Parathyroid adenoma (tissue), 2 donors: Measurements from ENCODE around the gene GPAM.

ENCODE experiments used
- H2AFZ ChIP-seq: fragments of 300-600 bp; sonication (generic); one replicate; pipeline ENCODE4 v1.7.0; 2017; ENCODE audit warnings: antibody characterized with exemption, mild to moderate bottlenecking
- H3K27ac ChIP-seq: fragments of 300-600 bp; sonication (generic); one replicate; pipeline ENCODE4 v1.7.0; 2017
- H3K27me3 ChIP-seq: fragments of 300-600 bp; sonication (generic); one replicate; pipeline ENCODE4 v1.7.0; 2017; ENCODE audit warnings: low read length; ENCODE audit not compliant: control insufficient read depth, insufficient read depth
- H3K36me3 ChIP-seq: fragments of 300-600 bp; sonication (generic); one replicate; pipeline ENCODE4 v1.7.0; 2017; ENCODE audit warnings: low read length; ENCODE audit not compliant: control insufficient read depth, insufficient read depth
- H3K4me1 ChIP-seq: fragments of 300-600 bp; sonication (generic); one replicate; pipeline ENCODE4 v1.7.0; 2017; ENCODE audit warnings: control low read depth
- H3K4me2 ChIP-seq: fragments of 300-600 bp; sonication (generic); one replicate; pipeline ENCODE4 v1.7.0; 2017; ENCODE audit warnings: low read length
- H3K4me3 ChIP-seq: fragments of 300-600 bp; sonication (generic); one replicate; pipeline ENCODE4 v1.7.0; 2017; ENCODE audit warnings: low read depth, low read length
- H3K79me2 ChIP-seq: fragments of 300-600 bp; sonication (generic); one replicate; pipeline ENCODE4 v1.7.0; 2017; ENCODE audit warnings: control low read depth
- H3K9ac ChIP-seq: fragments of 300-600 bp; sonication (generic); one replicate; pipeline ENCODE4 v1.7.0; 2017; ENCODE audit warnings: mild to moderate bottlenecking
- H3K9me3 ChIP-seq: fragments of 300-600 bp; sonication (generic); one replicate; pipeline ENCODE4 v1.7.0; 2017; ENCODE audit warnings: low read length; ENCODE audit not compliant: control insufficient read depth
- CTCF ChIP-seq: fragments of 300-600 bp; sonication (generic); IDR thresholded peaks from one replicate; pipeline ENCODE4 v1.7.0; 2017; ENCODE audit warnings: antibody characterized with exemption, mild to moderate bottlenecking
- donor health status: primary hyperparathyroidism.

GPAM gene

GRCh38 chr10:112175409-112175808 is 8.2 kb downstream of the GPAM start:
- H3K27me3 ChIP-seq, result no peaks in the 10 kb centered on the region
- H3K79me2 ChIP-seq, result no peaks in the 10 kb centered on the region
- H3K4me3 ChIP-seq, result no peak overlapping the region
- no peak overlapping the region for H3K4me2 ChIP-seq
- H3K4me1 ChIP-seq, result no peaks in the 10 kb centered on the region
- no peak overlapping the region for H3K9ac ChIP-seq
- H2AFZ ChIP-seq, result no peak overlapping the region
- TF ChIP-seq CTCF, result no peak
- H3K36me3 ChIP-seq, result no peaks in the 10 kb centered on the region
- H3K27ac ChIP-seq, result no peak overlapping the region
- H3K9me3 ChIP-seq, result no peaks in the 10 kb centered on the region

- Histone ChIP-seq H3K4me3 (no peak overlapping the region), H3K79me2 (no peaks in the 10 kb centered on the region), H3K27me3 (no peaks in the 10 kb centered on the region), H3K9ac (no peak overlapping the region), H3K4me2 (no peak overlapping the region), H3K9me3 (no peaks in the 10 kb centered on the region), H2AFZ (no peak overlapping the region), H3K4me1 (peaks cover 6% of the 10 kb centered on the region), H3K27ac (no peak overlapping the region), H3K36me3 (no peaks in the 10 kb centered on the region)
- TF ChIP-seq CTCF, result no peak
Measured at GRCh38 chr10:112173206-112173605, 10.4 kb downstream of the GPAM start.

- Histone ChIP-seq H3K9ac (no peak overlapping the region), H3K9me3 (no peaks in the 10 kb centered on the region), H3K4me2 (no peak overlapping the region), H3K36me3 (no peaks in the 10 kb centered on the region), H3K79me2 (no peaks in the 10 kb centered on the region), H3K4me3 (no peak overlapping the region), H2AFZ (no peak overlapping the region), H3K4me1 (peaks cover 6% of the 10 kb centered on the region), H3K27ac (no peak overlapping the region), H3K27me3 (no peaks in the 10 kb centered on the region)
- no peak for TF ChIP-seq CTCF
Measured at GRCh38 chr10:112168733-112169132, 14.8 kb downstream of the GPAM start.

- TF ChIP-seq CTCF, result no peak
- no peaks in the 10 kb centered on the region for H3K36me3 ChIP-seq
- no peak overlapping the region for H3K4me3 ChIP-seq
- peaks cover 6% of the 10 kb centered on the region for H3K4me1 ChIP-seq
- H3K79me2 ChIP-seq, result no peaks in the 10 kb centered on the region
- no peaks in the 10 kb centered on the region for H3K9me3 ChIP-seq
- no peak overlapping the region for H3K27ac ChIP-seq
- no peak overlapping the region for H3K4me2 ChIP-seq
- H2AFZ ChIP-seq, result no peak overlapping the region
- H3K27me3 ChIP-seq, result no peaks in the 10 kb centered on the region
- H3K9ac ChIP-seq, result no peak overlapping the region
Measured at GRCh38 chr10:112166800-112167199, 16.8 kb downstream of the GPAM start.

- no peak for TF ChIP-seq CTCF
- Histone ChIP-seq H3K27me3 (no peaks in the 10 kb centered on the region), H3K4me2 (no peak overlapping the region), H3K36me3 (no peaks in the 10 kb centered on the region), H3K27ac (no peak overlapping the region), H3K4me3 (no peak overlapping the region), H2AFZ (no peak overlapping the region), H3K79me2 (no peaks in the 10 kb centered on the region), H3K4me1 (no peaks in the 10 kb centered on the region), H3K9me3 (no peaks in the 10 kb centered on the region), H3K9ac (no peak overlapping the region)
Measured at GRCh38 chr10:112161757-112162518, 21.6 kb downstream of the GPAM start.
